Colonic mucosa (tissue), 4 donors: Measurements from ENCODE around the gene BORA. TPM values are rescaled to one million over a fixed set of nuclear protein-coding genes. Genes with fewer than 3 reads are reported as not detected.
A peak's percentile ranks its signal among the peaks of the same experiment; 100 is the strongest.

Experiments used
- DNase-seq: peaks from one replicate; pipeline ENCODE4 v3.0.0-alpha.2; 2020
- H3K27ac ChIP-seq: fragments of 200-600 bp; one replicate; pipeline ENCODE4 v1.8.0; 2021
- H3K27me3 ChIP-seq: fragments of 200-600 bp; one replicate; pipeline ENCODE4 v1.8.0; 2021
- H3K36me3 ChIP-seq: fragments of 200-600 bp; one replicate; pipeline ENCODE4 v1.8.0; 2021
- H3K4me1 ChIP-seq: fragments of 200-600 bp; one replicate; pipeline ENCODE4 v1.8.0; 2021; ENCODE audit warnings: mild to moderate bottlenecking
- H3K4me3 ChIP-seq: fragments of 200-600 bp; one replicate; pipeline ENCODE4 v1.8.0; 2021
- H3K9ac ChIP-seq, 2 donors: one replicate each; pipeline ENCODE4 v1.7.0; 2013; ENCODE audit warnings: control low read depth in 2 of 2, low read depth in 2 of 2, low read length in 2 of 2
- H3K9me3 ChIP-seq: fragments of 200-600 bp; one replicate; pipeline ENCODE4 v1.8.0; 2021
- intact Hi-C: fragments of 100-400 bp; cut with DNase I; formaldehyde crosslinking; loops from one replicate; pipeline ENCODE4 v1.14.1; 2022
- total RNA-seq, 2 donors: library from RNA; stranded (reverse); fragmentation: NEBNext Ultra II Directional in 1 of 2; extraction: Animal tissue kit (Norgen Biotek cat#: 25700) in 1 of 2; gene quantifications; one replicate each; pipeline ENCODE4 v1.2.1, GENCODE V29; 2021
- TF ChIP-seq, protein P1 (sequence below): fragments of 200-600 bp; IDR thresholded peaks from one replicate; pipeline ENCODE4 v1.8.0; 2022; ENCODE audit warnings: antibody characterized with exemption, mild to moderate bottlenecking
- donor health status: healthy.
- donor health status: DM: no; HTN: no; CAD: no.
- donor health status: DM: no; HTN: no; CAD: no.

The BORA gene
- total RNA-seq, 2 donors from 2014 or later: 10.1 to 11.6 TPM

DNA sequence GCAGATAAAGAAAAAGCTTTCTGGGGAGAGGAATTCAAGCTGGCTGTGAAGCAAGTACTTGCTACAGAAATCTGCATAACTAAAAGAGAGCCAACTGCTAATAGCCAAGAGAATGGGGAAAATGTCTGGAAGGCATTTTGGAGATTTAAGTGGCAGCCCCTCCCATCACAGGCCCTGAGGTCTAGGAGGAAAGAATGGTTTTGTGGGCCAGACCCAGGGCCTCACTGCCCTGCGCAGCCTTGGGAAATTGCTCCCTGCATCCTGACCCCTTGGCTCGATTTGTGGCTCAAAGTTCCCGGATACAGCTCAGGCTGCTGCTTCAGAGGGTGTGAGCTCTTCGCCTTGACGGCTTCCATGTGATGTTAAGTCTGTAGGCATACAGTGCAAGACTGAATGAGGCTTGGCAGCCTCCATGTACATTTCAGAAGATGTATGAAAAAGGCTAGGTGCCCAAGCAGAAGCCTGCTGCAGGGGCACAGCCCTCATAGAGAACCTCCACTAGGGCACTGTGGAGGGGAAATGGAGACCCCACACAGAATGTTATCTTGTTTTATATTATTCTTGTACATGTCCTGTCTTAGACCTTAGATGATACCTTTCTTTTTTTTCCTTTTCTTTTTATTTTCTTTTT lies 34.7 kb upstream of the BORA start:
- no peak overlapping the region for H3K4me3 ChIP-seq
- H3K4me1 ChIP-seq: no peaks in the 10 kb centered on the region
- H3K36me3 ChIP-seq: no peaks in the 10 kb centered on the region
- no peak overlapping the region for H3K27ac ChIP-seq
- TF ChIP-seq, protein P1, sequence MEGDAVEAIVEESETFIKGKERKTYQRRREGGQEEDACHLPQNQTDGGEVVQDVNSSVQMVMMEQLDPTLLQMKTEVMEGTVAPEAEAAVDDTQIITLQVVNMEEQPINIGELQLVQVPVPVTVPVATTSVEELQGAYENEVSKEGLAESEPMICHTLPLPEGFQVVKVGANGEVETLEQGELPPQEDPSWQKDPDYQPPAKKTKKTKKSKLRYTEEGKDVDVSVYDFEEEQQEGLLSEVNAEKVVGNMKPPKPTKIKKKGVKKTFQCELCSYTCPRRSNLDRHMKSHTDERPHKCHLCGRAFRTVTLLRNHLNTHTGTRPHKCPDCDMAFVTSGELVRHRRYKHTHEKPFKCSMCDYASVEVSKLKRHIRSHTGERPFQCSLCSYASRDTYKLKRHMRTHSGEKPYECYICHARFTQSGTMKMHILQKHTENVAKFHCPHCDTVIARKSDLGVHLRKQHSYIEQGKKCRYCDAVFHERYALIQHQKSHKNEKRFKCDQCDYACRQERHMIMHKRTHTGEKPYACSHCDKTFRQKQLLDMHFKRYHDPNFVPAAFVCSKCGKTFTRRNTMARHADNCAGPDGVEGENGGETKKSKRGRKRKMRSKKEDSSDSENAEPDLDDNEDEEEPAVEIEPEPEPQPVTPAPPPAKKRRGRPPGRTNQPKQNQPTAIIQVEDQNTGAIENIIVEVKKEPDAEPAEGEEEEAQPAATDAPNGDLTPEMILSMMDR: no peak
- H3K9me3 ChIP-seq: no peaks in the 10 kb centered on the region
- no peak for DNase-seq
- intact Hi-C loops: no loop called here
- no peaks in the 10 kb centered on the region for H3K27me3 ChIP-seq
- no peak overlapping the region for H3K9ac ChIP-seq

DNA sequence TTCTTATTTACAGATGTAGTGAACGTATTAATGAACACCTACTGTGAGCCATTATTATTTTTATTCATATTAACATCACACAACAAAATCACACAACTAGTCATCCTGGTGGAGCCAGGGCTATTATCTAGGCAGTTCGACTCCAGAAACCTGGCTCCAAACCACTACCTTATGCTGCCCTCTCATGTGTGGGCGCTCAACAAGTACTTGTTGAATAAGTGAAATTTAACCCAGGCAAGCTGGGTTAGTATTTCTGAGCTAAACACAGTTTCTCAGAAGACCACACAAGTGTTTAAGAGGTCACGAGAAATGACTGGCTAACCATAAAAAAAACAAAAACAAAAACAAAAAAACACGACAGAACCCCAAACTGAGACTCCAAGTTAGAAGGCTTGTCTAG lies 33.9 kb upstream of the BORA start:
- no peaks in the 10 kb centered on the region for H3K4me1 ChIP-seq
- no peaks in the 10 kb centered on the region for H3K9me3 ChIP-seq
- DNase-seq: no peak
- TF ChIP-seq, protein P1: no peak
- H3K27ac ChIP-seq: no peak overlapping the region
- no peaks in the 10 kb centered on the region for H3K36me3 ChIP-seq
- no peak overlapping the region for H3K4me3 ChIP-seq
- intact Hi-C loops: no loop called here
- no peaks in the 10 kb centered on the region for H3K27me3 ChIP-seq
- H3K9ac ChIP-seq: no peak overlapping the region

DNA sequence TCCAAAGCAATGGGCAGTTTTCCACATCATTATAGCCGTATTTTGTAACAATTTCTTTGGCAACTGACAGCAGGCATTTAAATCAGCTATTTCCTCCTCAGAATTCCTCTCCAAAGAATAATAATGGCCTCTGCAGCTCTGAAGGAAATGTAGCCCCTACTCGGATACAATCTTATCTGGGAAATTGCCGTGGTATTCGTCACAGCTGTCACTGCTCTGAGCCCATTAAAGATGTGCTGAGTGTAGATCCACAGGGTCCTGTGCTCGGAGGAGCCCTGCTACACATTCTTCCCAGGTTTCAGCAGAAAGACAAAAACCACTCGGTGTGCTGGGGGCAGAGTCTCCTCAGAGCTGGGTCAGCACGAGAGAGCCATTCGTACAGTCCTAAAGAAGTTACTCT lies 33.4 kb upstream of the BORA start:
- H3K9ac ChIP-seq: no peak overlapping the region
- no peak overlapping the region for H3K27ac ChIP-seq
- H3K9me3 ChIP-seq: no peaks in the 10 kb centered on the region
- TF ChIP-seq, protein P1: no peak
- DNase-seq: no peak
- no peaks in the 10 kb centered on the region for H3K27me3 ChIP-seq
- no peak overlapping the region for H3K4me3 ChIP-seq
- no peaks in the 10 kb centered on the region for H3K36me3 ChIP-seq
- intact Hi-C loops: no loop called here
- H3K4me1 ChIP-seq: no peaks in the 10 kb centered on the region

DNA sequence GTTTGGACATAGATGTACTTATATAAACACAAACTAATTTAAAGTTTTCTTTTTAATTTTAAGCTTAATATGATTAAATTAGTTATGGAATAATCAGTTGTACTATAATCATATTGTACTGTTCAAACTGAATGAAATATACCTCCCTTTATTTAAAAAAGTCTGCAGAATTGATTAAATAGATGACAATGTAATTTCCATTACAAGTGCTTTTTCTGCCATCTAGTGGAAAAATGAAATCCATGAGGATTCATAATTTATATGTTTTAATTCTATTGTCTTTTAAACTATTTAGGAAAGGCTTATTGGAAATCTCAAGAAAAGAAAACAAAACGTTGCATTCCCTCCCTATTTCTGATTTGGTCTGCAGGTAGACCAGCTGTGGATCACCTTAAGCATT lies 31.1 kb upstream of the BORA start:
- no peaks in the 10 kb centered on the region for H3K4me1 ChIP-seq
- no peak overlapping the region for H3K9ac ChIP-seq
- DNase-seq: no peak
- H3K27me3 ChIP-seq: no peaks in the 10 kb centered on the region
- no peak overlapping the region for H3K27ac ChIP-seq
- intact Hi-C loops: no loop called here
- no peak overlapping the region for H3K4me3 ChIP-seq
- TF ChIP-seq, protein P1: peak; percentile 24
- H3K36me3 ChIP-seq: no peaks in the 10 kb centered on the region
- no peaks in the 10 kb centered on the region for H3K9me3 ChIP-seq

DNA sequence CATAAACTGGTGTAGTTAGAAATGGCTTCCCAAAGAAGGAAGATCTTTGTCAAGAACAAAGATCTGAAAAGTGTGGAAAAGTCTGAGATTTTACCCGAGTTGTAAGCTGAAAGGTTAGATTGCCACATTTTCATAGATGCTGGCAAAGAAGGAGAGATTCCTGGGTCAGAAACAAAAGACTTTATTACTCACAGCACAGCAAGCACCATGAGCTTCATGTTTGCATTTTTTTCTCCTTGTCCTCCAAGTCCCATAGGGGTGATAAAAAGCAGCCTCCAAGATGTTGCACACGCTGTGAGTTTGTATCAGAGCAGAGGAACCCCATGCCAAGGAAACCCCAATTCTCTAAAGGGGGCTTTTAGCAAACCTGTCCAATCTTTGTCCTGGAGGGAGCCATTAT lies 29.6 kb upstream of the BORA start:
- Histone ChIP-seq H3K27me3 (no peaks in the 10 kb centered on the region), H3K4me3 (no peak overlapping the region), H3K27ac (no peak overlapping the region), H3K9ac (no peak overlapping the region), H3K36me3 (no peaks in the 10 kb centered on the region), H3K4me1 (no peaks in the 10 kb centered on the region), H3K9me3 (no peaks in the 10 kb centered on the region)
- TF ChIP-seq, protein P1: no peak
- DNase-seq: no peak
- intact Hi-C loops: no loop called here
